Lower lobe of right lung (tissue), 2 donors: Measurements from ENCODE around the gene CCDC102B. TPM values are rescaled to one million over a fixed set of nuclear protein-coding genes. Genes with fewer than 3 reads are reported as not detected.

ENCODE experiments used
- ATAC-seq, 2 donors: fragments of 200-7000 bp; cut with Tn5 transposase; one replicate each; pipeline ENCODE4 v1.9.1; 2020 to 2022; ENCODE audit warnings: mild to moderate bottlenecking in 2 of 2, moderate library complexity in 2 of 2
- DNase-seq: peaks from one replicate; pipeline ENCODE4 v3.0.0-alpha.2; 2020
- H3K27ac ChIP-seq: fragments of 200-600 bp; one replicate; pipeline ENCODE4 v1.8.0; 2022
- H3K27me3 ChIP-seq: fragments of 200-600 bp; one replicate; pipeline ENCODE4 v1.8.0; 2022; ENCODE audit warnings: low read depth
- H3K36me3 ChIP-seq: fragments of 200-600 bp; one replicate; pipeline ENCODE4 v1.8.0; 2022; ENCODE audit warnings: mild to moderate bottlenecking
- H3K4me1 ChIP-seq: fragments of 200-600 bp; one replicate; pipeline ENCODE4 v1.8.0; 2022
- H3K4me3 ChIP-seq: fragments of 200-600 bp; one replicate; pipeline ENCODE4 v1.8.0; 2022; ENCODE audit warnings: mild to moderate bottlenecking
- H3K9me3 ChIP-seq: fragments of 200-600 bp; one replicate; pipeline ENCODE4 v1.8.0; 2022
- intact Hi-C: fragments of 100-400 bp; cut with DNase I; formaldehyde crosslinking; loops from one replicate; pipeline ENCODE4 v1.11.0; 2022
- total RNA-seq: library from RNA; stranded (reverse); fragmentation: NEBNext Ultra II Directional; extraction: Animal tissue kit (Norgen Biotek cat#: 25700); gene quantifications from one replicate; pipeline ENCODE4 v1.2.1, GENCODE V29; 2021
- TF ChIP-seq, protein P1 (sequence below): fragments of 200-600 bp; IDR thresholded peaks from one replicate; pipeline ENCODE4 v1.8.0; 2022; ENCODE audit warnings: antibody characterized with exemption, mild to moderate bottlenecking
- donor health status: DM: no; HTN: yes; CAD: no; lungs with severe emphysema.

CCDC102B gene
- total RNA-seq, 1 donor from 2014 or later, result 29.4 TPM

DNA sequence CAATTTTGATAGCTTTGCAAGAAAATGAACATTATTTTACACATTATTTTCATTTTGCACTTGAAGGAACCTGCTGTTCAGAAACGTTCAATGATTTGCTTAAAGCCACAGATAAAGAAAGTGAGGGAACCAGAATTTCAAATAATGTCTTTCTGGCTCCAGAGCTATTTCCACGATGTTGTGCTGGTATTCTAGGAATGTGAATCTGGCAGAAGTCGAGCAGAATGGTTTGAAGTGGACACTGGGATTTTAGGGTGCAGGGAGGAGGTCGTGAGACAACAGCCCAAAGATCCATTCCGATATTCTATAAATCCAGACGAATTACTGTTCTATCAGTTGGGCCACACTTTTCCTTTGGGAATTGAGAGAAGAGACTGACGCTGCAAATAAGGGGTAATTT, 2.2 kb downstream of the CCDC102B start:
- TF ChIP-seq, protein P1, sequence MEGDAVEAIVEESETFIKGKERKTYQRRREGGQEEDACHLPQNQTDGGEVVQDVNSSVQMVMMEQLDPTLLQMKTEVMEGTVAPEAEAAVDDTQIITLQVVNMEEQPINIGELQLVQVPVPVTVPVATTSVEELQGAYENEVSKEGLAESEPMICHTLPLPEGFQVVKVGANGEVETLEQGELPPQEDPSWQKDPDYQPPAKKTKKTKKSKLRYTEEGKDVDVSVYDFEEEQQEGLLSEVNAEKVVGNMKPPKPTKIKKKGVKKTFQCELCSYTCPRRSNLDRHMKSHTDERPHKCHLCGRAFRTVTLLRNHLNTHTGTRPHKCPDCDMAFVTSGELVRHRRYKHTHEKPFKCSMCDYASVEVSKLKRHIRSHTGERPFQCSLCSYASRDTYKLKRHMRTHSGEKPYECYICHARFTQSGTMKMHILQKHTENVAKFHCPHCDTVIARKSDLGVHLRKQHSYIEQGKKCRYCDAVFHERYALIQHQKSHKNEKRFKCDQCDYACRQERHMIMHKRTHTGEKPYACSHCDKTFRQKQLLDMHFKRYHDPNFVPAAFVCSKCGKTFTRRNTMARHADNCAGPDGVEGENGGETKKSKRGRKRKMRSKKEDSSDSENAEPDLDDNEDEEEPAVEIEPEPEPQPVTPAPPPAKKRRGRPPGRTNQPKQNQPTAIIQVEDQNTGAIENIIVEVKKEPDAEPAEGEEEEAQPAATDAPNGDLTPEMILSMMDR, result no peak
- no peak for ATAC-seq
- Histone ChIP-seq H3K27me3 (no peaks in the 10 kb centered on the region), H3K4me3 (peak overlapping the region; percentile 20), H3K36me3 (no peaks in the 10 kb centered on the region), H3K27ac (no peak overlapping the region), H3K4me1 (peaks cover 3% of the 10 kb centered on the region), H3K9me3 (no peaks in the 10 kb centered on the region)
- DNase-seq, result no peak
- intact Hi-C loops, result no loop called here

DNA sequence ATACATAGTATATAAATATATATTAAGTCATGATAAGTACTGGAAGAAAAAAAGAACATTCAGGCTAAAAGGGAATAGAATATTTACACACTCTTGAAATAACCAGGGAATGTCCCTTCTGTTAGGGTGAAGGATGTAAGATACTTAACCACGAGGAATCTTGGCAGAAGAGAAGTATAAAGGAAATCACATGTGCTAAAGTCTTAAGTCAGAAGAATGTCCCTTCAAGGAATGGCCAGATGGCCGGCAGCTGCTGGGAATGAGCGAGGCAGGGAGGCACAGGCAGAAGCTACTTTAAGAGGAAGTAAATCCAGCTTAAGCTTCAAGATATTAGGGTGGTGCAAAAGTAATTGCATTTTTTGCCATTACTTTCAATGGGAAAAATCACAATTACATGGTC, 5.5 kb downstream of the CCDC102B start:
- ATAC-seq, result peak; percentile 62 to 75
- intact Hi-C loops, result no loop called here

GRCh38 chr18:68817584-68817983, 19.7 kb downstream of the CCDC102B start:
- Histone ChIP-seq H3K4me1 (no peaks in the 10 kb centered on the region), H3K27me3 (no peaks in the 10 kb centered on the region), H3K4me3 (no peak overlapping the region), H3K9me3 (no peaks in the 10 kb centered on the region), H3K36me3 (no peaks in the 10 kb centered on the region), H3K27ac (no peak overlapping the region)
- DNase-seq (no peak), ATAC-seq (no peak)
- TF ChIP-seq, protein P1, result no peak
- intact Hi-C loops, result no loop called here

More for the DNA sequence above, 5.5 kb downstream of the CCDC102B start:
- no peak overlapping the region for H3K27ac ChIP-seq
- peaks cover 3% of the 10 kb centered on the region for H3K4me1 ChIP-seq
- no peaks in the 10 kb centered on the region for H3K27me3 ChIP-seq
- DNase-seq, result peak; percentile 62
- TF ChIP-seq, protein P1, result no peak
- H3K36me3 ChIP-seq, result no peaks in the 10 kb centered on the region
- no peaks in the 10 kb centered on the region for H3K9me3 ChIP-seq
- H3K4me3 ChIP-seq, result no peak overlapping the region

DNA sequence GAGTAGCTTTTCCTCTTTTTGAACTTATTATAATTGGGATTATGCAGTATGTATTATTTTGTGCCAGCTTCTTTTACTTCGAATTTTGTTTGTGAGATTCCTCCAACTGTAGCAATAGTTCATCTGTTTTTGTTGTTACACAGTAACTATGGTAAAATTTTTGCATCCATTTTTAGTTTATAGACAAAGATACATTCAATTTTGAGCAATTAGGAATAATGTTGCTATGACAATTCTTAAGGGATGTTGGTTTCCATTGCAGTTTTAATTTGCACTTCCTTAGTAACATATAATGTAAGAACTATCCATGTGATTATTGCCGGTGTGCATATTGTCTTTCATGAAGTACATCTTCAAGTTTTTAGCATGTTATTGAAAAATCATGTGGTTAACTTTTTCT, 20.7 kb downstream of the CCDC102B start:
- H3K9me3 ChIP-seq, result no peaks in the 10 kb centered on the region
- DNase-seq (no peak), ATAC-seq (no peak)
- intact Hi-C loops, result no loop called here
- no peaks in the 10 kb centered on the region for H3K36me3 ChIP-seq
- no peak overlapping the region for H3K27ac ChIP-seq
- H3K27me3 ChIP-seq, result no peaks in the 10 kb centered on the region
- H3K4me3 ChIP-seq, result no peak overlapping the region
- TF ChIP-seq, protein P1, result no peak
- H3K4me1 ChIP-seq, result no peaks in the 10 kb centered on the region

DNA sequence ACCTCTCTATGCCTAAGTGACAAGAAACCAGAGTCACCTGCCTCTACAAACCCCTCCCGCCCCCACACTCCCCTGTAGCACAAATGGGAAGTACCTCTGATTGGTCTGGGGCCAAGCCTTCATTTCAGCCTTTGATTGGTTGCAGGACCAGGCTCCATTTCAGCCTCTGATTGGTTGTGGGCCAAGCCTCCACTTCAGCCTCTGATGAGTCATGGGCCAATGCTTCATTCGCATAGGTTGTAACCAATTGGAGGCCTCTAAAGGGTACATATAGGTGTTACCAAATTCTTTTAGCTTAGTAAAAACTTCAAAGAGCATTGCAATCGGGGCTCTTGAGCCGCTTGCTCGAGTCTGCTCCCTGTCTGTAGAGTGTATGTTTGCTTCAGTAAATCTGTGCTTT, 25.0 kb downstream of the CCDC102B start:
- DNase-seq (no peak), ATAC-seq (no peak)
- intact Hi-C loops, result no loop called here

More for the DNA sequence above, 25.0 kb downstream of the CCDC102B start:
- H3K27me3 ChIP-seq, result no peaks in the 10 kb centered on the region
- H3K4me1 ChIP-seq, result no peaks in the 10 kb centered on the region
- no peaks in the 10 kb centered on the region for H3K9me3 ChIP-seq
- H3K27ac ChIP-seq, result no peak overlapping the region
- TF ChIP-seq, protein P1, result no peak
- H3K36me3 ChIP-seq, result no peaks in the 10 kb centered on the region
- H3K4me3 ChIP-seq, result no peak overlapping the region
